Measurements from ENCODE around the gene SIRT3.

SIRT3 gene

DNA sequence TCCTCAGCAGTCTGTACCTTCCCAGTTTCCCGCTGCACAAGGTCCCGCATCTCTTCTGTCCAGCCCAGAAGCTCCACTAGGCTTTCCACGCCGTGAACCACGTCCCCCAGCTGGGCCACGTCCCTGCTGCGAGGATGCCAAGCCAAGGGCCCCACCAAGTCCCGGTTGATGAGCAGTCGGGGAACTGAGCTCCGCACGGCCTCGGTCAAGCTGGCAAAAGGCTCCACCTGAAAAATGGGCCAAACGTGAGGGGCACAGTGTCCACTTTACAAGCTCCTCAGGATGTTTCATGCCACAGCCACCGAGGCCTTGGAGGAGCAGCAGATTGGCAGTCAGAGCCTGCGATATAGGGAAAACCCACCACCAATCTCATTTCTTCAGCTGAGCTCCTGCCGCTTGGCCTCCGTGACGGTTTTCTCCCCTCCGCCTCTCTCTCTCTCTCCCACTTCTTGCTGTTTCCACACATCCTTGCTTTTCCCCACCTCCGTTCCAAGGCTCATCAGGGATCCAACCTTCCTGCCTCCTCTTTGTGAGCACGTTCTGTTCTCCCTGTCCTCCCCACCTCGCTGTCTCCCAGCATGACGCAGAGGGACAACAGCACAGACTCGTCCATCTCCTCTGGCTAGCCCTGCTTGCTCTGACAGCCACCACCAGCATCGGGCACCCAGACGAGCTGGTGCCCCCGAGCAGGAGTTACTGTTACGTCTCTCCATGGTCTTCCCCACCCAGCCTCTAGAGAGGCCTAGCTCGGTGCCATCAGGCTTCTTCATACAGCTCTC, 17.1 kb downstream of the SIRT3 start:
- TF ChIP-seq EZH2phosphoT487 (IDR thresholded peaks at IDR 0.05; ENCODE audit: borderline replicate concordance) = no peak
- TF ChIP-seq, protein P1, sequence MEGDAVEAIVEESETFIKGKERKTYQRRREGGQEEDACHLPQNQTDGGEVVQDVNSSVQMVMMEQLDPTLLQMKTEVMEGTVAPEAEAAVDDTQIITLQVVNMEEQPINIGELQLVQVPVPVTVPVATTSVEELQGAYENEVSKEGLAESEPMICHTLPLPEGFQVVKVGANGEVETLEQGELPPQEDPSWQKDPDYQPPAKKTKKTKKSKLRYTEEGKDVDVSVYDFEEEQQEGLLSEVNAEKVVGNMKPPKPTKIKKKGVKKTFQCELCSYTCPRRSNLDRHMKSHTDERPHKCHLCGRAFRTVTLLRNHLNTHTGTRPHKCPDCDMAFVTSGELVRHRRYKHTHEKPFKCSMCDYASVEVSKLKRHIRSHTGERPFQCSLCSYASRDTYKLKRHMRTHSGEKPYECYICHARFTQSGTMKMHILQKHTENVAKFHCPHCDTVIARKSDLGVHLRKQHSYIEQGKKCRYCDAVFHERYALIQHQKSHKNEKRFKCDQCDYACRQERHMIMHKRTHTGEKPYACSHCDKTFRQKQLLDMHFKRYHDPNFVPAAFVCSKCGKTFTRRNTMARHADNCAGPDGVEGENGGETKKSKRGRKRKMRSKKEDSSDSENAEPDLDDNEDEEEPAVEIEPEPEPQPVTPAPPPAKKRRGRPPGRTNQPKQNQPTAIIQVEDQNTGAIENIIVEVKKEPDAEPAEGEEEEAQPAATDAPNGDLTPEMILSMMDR (conservative IDR thresholded peaks at IDR 0.05; ENCODE audit: low read length) = no peak
- Histone ChIP-seq H3K4me3 (ENCODE audit: low read length, poor library complexity, severe bottlenecking) (no peak overlapping the region), H4K20me1 (ENCODE audit: insufficient read depth, low read length, poor library complexity, severe bottlenecking) (no peaks in the 10 kb centered on the region), H3K36me3 (ENCODE audit: insufficient read depth, low read length) (peaks cover 13% of the 10 kb centered on the region; the same call in 1 of the 2 replicates), H3K9me2 (replicated peaks; ENCODE audit: low read depth, low read length) (no peaks in the 10 kb centered on the region), H3K4me2 (ENCODE audit: low read depth, low read length, poor library complexity, severe bottlenecking) (no peak overlapping the region), H3F3A (ENCODE audit: low read depth) (no peaks in the 10 kb centered on the region), H3K27me3 (ENCODE audit: insufficient read depth, low read length, poor library complexity, severe bottlenecking) (no peaks in the 10 kb centered on the region), H3K4me1 (ENCODE audit: insufficient read depth, low read length, poor library complexity, severe bottlenecking) (peaks cover 6% of the 10 kb centered on the region), H3K79me2 (ENCODE audit: insufficient read depth, low read length) (no peaks in the 10 kb centered on the region), H3K9me3 (ENCODE audit: insufficient read depth, low read depth, low read length) (no peaks in the 10 kb centered on the region), H2AFZ (ENCODE audit: low read length) (no peak overlapping the region), H3K9ac (ENCODE audit: low read depth, low read length, poor library complexity, severe bottlenecking) (no peak overlapping the region)

DNA sequence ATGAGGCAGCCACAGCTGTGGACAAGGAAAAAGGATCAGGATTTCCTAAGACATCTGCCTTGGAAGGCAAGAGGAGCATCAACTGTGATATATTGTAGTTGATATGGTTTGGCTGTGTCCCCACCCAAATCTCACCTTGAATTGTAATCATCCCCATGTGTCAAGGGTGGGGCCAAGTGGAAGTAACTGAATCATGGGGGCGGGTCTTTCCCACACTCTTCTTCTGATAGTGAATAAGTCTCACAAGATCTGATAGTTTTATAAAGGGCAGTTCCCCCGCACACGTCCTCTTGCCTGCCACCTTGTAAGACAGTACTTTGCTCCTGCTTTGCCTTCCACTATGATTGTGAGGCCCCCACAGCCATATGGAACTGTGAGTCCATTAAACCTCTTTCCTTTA, 18.4 kb downstream of the SIRT3 start:
- Histone ChIP-seq H3K27me3 (ENCODE audit: insufficient read depth, low read length, poor library complexity, severe bottlenecking) (no peaks in the 10 kb centered on the region), H3K4me2 (ENCODE audit: low read depth, low read length, poor library complexity, severe bottlenecking) (no peak overlapping the region), H3K9ac (ENCODE audit: low read depth, low read length, poor library complexity, severe bottlenecking) (no peak overlapping the region), H4K20me1 (ENCODE audit: insufficient read depth, low read length, poor library complexity, severe bottlenecking) (no peaks in the 10 kb centered on the region), H3K36me3 (ENCODE audit: insufficient read depth, low read length) (peaks cover 21% of the 10 kb centered on the region; the same call in 1 of the 2 replicates), H2AFZ (ENCODE audit: low read length) (no peak overlapping the region), H3K79me2 (ENCODE audit: insufficient read depth, low read length) (no peaks in the 10 kb centered on the region), H3K9me2 (replicated peaks; ENCODE audit: low read depth, low read length) (no peaks in the 10 kb centered on the region), H3K4me1 (ENCODE audit: insufficient read depth, low read length, poor library complexity, severe bottlenecking) (no peaks in the 10 kb centered on the region), H3K9me3 (ENCODE audit: insufficient read depth, low read depth, low read length) (no peaks in the 10 kb centered on the region), H3K4me3 (ENCODE audit: low read length, poor library complexity, severe bottlenecking) (no peak overlapping the region), H3F3A (ENCODE audit: low read depth) (no peaks in the 10 kb centered on the region)
- no peak for TF ChIP-seq EZH2phosphoT487 (IDR thresholded peaks at IDR 0.05; ENCODE audit: borderline replicate concordance)
- TF ChIP-seq, protein P1 (conservative IDR thresholded peaks at IDR 0.05; ENCODE audit: low read length) = no peak

DNA sequence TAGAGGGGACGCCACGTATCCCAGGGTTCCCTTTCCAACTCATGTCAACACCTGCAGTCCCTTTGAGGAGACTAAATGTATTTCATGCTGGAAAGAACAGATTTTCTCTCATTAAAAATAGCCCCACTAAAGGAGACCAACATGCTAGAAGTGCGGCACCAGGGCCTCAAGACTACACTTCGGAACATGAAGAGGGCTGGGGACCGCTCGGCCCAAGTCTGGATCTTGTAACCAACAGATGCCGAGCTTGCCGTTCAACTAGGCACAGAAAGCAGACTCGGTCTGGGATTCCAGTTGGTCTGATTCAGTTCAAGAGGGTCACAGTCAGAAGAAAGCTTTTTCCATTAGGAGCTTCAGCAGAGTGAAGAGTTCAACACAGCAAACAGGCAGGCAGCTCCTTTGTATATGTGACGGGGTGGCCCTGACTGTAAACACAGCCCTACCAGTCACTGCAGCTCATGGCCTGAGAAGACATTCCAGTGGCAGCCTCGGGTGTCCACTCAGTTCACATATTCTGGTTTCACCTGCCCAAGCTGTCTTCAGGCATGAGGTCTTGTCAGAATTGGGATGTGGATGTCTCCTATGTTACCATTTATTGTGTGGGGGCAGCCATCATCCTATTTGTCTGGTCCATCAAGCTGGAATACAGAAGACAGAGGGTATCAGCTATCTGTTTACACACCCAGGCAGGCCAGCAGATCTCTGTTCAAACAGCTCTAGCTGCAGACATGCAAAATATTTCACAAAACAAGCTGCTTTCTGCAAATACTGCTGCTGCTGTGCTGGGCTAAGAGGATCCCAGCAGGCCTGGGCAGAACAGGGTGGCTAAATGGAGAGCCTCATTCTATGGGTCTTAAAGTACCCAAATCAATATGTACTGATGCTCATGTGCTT, 19.8 kb downstream of the SIRT3 start:
- Histone ChIP-seq H2AFZ (ENCODE audit: low read length) (no peak overlapping the region), H3K36me3 (ENCODE audit: insufficient read depth, low read length) (peaks cover 35% of the 10 kb centered on the region; the same call in 1 of the 2 replicates), H3F3A (ENCODE audit: low read depth) (no peaks in the 10 kb centered on the region)

More for the DNA sequence above, 19.8 kb downstream of the SIRT3 start:
- Histone ChIP-seq H3K9ac (ENCODE audit: low read depth, low read length, poor library complexity, severe bottlenecking) (no peak overlapping the region), H4K20me1 (ENCODE audit: insufficient read depth, low read length, poor library complexity, severe bottlenecking) (no peaks in the 10 kb centered on the region), H3K9me2 (replicated peaks; ENCODE audit: low read depth, low read length) (no peaks in the 10 kb centered on the region), H3K4me3 (ENCODE audit: low read length, poor library complexity, severe bottlenecking) (no peak overlapping the region), H3K79me2 (ENCODE audit: insufficient read depth, low read length) (peaks cover 14% of the 10 kb centered on the region; the same call in 1 of the 2 replicates), H3K4me1 (ENCODE audit: insufficient read depth, low read length, poor library complexity, severe bottlenecking) (peaks cover under 1% of the 10 kb centered on the region), H3K9me3 (ENCODE audit: insufficient read depth, low read depth, low read length) (no peaks in the 10 kb centered on the region), H3K4me2 (ENCODE audit: low read depth, low read length, poor library complexity, severe bottlenecking) (no peak overlapping the region), H3K27me3 (ENCODE audit: insufficient read depth, low read length, poor library complexity, severe bottlenecking) (no peaks in the 10 kb centered on the region)
- TF ChIP-seq EZH2phosphoT487 (IDR thresholded peaks at IDR 0.05; ENCODE audit: borderline replicate concordance) = no peak
- TF ChIP-seq, protein P1 (conservative IDR thresholded peaks at IDR 0.05; ENCODE audit: low read length) = no peak

Data from Loucy (cell line).